Stimulated activated CD4-positive, alpha-beta T cell treated with anti-CD3 and anti-CD28 coated beads, Interleukin-15, amount 100 ng/mL, for 48 hours (primary cell): ENCODE measurements around the gene KLK12.
"Not testable (repeated sequence)": the region's sequence is repeated elsewhere in the genome, so short reads cannot be mapped to it uniquely, and the experiment has no call there.

Experiments used
- DNase-seq, 2 donors: peaks; one replicate each; pipeline ENCODE4 v3.0.0-alpha.2; 2020; ENCODE audit warnings: low read depth in 2 of 2

Gene KLK12

DNA sequence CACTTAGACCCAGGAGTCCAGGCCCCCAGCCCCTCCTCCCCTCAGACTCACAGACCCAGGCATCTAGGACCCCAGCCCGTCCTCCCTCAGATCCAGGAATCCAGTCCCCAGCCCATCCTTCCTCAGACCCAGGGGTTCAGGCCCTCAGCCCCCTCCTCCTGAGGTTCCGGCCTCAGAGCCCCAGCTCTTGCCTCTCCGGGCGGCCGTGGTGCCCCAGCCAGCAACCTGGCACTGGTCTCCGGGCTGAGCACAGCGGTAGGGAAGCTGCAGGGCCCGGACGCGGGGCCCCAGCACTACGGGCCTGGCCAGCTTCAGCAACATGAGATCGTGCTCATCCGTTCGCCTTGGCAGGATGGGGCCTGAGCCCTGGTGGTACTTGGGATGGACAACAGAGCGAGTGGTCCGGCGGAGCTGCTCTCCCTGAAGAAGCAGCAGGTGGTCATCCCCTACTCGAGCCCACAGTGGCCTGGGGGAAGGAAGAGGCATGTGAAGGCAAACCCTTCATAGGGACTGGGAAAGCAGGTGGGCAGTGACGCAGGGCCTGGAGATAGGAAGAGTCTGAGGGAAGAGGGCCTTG is 19.0 kb downstream of the KLK12 start:
- DNase-seq, result no peak

GRCh38 chr19:51014242-51014641 is 20.6 kb downstream of the KLK12 start:
- no peak for DNase-seq

DNA sequence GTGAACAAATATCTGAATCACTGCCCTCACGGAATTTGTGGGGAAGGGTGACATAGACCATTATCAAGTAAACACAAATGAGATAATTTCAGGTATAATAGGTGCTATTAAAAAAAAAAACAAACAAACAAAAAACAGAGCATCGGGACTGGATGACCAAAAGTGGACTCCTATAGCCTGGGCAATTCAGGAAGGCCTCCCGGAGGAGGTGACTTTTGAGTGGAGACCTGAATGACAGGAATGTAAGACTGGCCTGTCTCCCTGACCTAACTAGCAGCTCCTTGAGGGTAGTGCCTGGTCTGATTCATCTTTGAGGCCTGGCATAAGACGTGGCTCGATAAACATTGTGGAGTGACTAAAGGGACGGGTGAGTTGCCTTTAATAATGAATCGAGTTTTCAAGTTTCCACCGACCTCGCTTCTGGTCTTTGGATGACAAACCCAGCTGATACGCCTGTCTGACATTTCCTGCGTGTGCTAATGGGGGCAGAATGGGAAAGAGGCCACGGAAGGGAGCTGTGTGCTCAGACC is 22.1 kb downstream of the KLK12 start:
- DNase-seq, result no peak

- DNase-seq, result no peak
These were observed 24.6 kb downstream of the KLK12 start for GRCh38 chr19:51010066-51010795.

DNA sequence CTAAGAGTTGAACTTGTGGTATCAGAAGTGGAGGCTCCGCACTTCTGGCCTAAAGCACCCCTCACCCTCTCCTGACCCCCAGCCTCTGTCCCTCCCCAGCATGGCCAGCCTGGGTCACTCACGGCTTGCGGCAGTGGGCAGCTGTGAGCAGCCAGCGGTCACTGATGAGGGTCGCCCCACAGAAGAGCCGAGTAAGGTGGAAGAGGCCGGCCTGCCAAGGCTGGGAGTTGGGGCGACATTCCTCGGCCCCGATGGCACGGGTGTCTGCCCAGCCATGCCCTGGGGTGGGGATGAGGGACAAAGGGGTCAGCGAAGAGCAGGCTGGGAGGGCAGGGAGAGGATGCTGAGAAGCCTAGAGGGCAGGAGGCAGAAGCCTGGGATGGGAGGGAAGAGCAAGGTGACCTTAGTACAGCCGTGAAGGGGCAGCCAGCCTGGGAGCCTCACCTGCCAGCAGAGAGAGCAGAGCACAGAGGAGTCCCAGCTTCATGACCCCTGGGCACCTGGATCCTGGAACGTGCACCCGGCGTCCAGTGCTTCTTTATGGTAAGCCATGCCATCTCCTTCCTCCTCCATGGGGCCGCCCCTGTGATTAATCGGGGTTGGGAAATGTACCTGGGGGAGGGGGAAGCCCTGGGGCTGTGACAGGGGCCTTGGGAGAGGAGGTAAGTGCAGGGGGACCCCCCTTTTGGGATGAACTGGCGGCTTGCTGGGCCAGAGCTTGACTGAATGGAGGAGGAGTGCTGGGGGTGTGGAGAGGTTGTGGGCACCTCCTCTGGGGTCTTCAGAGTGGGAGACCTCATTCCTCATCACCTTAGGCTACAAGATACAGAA is 25.5 kb downstream of the KLK12 start:
- no peak for DNase-seq

- no peak for DNase-seq
These were observed 27.3 kb downstream of the KLK12 start for GRCh38 chr19:51007488-51007887.

GRCh38 chr19:51006406-51006805 is 28.4 kb downstream of the KLK12 start:
- DNase-seq, result no peak

DNA sequence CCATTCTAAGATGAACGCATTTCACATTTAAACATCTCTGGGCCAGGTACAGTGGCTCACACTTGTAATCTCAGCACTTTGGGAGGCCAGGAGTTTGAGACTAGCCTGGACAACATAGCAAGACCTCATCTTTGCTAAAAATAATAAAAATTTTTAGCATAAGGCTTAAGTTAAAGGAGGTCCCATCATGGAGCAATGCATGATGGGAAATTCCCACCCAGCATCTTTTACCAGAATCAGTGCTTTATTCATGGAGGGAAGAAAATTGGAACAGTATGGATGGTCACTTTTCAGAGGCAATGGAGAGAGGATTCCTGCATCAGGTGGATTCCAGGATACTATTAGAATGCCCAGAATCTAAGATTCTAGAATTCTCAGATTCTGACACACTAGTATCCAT is 29.6 kb downstream of the KLK12 start:
- no peak for DNase-seq

- DNase-seq, result no peak
These were observed 31.5 kb downstream of the KLK12 start for GRCh38 chr19:51003316-51003715.

GRCh38 chr19:51002542-51003311 is 32.1 kb downstream of the KLK12 start:
- DNase-seq, result peak in 1 of 2 donors; percentile 36

- no peak for DNase-seq
These were observed 32.7 kb downstream of the KLK12 start for GRCh38 chr19:51002089-51002532.

- no peak for DNase-seq
These were observed 33.3 kb downstream of the KLK12 start, which contains the start of gene KLK8 for GRCh38 chr19:51001515-51001914. TSS of gene KLK8 (minus strand) at chr19:51001604. CDS start at chr19:51001167, 437 bp downstream.

- DNase-seq, result no peak
These were observed 33.8 kb downstream of the KLK12 start for GRCh38 chr19:51000981-51001380.

DNA sequence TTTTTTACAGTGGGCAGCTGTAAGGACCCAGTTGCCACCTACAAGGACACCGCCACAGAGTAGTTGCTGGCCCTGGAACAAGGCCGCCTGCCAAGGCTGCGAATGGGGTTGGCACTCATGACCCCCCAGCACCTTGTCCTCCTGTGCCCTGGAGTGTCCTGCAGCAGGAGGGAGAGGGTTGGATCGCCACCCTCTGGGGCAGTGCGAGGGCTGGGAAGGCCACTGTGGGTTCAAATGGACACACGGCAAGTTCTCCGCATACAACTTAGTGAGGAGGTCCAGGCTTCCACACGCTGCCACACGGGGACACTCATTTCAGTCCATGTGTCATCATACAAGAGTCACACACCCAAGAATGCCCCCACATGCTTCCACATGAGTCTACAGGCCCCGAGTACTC is 34.4 kb downstream of the KLK12 start:
- no peak for DNase-seq

DNA sequence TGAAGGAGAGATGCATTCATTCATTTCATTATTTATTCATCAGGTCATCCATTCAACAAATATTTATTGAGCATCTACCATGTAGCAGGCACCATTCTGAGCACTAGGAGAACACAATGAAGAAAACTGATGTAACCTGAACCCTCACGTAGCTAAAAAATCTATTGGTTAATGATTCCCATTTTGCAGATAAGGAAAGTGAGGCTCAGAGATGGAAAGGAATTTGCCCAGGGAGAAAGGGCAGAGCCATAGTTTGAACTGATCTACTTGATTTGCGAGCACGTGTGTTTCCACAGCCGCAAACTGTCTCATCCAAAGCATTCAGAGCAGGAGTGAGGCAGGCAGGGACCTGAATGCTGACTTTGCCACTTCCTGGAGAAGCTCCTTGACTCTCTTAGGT is 36.1 kb downstream of the KLK12 start:
- no peak for DNase-seq

GRCh38 chr19:50998061-50998460 is 36.7 kb downstream of the KLK12 start:
- DNase-seq, result no peak

- DNase-seq, result no peak
These were observed 40.7 kb downstream of the KLK12 start for GRCh38 chr19:50994129-50994528.

DNA sequence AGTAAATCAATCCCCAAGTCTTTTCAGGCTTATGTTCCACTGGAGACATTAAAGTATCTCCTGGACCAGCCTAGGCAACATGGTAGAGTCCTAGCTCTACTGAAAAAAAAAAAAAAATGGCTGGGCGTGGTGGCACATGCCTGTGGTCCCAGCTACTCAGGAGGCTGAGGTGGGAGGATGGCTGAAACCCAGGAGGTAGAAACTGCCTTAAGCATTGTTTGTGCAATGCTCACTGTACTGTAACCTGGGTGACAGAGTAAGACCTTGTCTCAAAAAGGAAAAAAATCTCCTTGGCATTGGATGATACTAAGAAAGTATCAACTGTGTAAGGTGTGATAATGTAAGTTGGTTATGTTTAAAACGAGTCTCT is 42.2 kb downstream of the KLK12 start:
- no peak for DNase-seq

GRCh38 chr19:50984416-50984815 is 50.4 kb downstream of the KLK12 start:
- DNase-seq, result not testable (repeated sequence)

GRCh38 chr19:50983625-50984292 is 51.0 kb downstream of the KLK12 start, which contains the start of gene KLK7:
TSS of gene KLK7 (minus strand) at chr19:50983917. CDS start at chr19:50982399, 1,518 bp downstream.
- DNase-seq, result no peak

GRCh38 chr19:50982186-50982585 is 52.6 kb downstream of the KLK12 start:
- DNase-seq, result no peak
